ENCODE data around the gene CFDP1.

Gene CFDP1

GRCh38 chr16:75263963-75264445, 169.3 kb downstream of the CFDP1 start:
- H3K4me3 ChIP-seq (replicated peaks; ENCODE audit: insufficient read depth, low read length): no peak overlapping the region
- TF ChIP-seq GABPA (IDR thresholded peaks at IDR 0.05; ENCODE audit: low read depth) (no peak), POLR2AphosphoS5 (IDR thresholded peaks at IDR 0.05; ENCODE audit: low read depth) (no peak), CTCF (IDR thresholded peaks at IDR 0.05; ENCODE audit: insufficient read depth, low read length) (no peak), SPI1 (IDR thresholded peaks at IDR 0.05; ENCODE audit: borderline replicate concordance, low read depth) (no peak), REST (IDR thresholded peaks at IDR 0.05; ENCODE audit: insufficient replicate concordance, low read depth) (no peak)
- peaks cover 54% of the 10 kb centered on the region for H3K27me3 ChIP-seq (ENCODE audit: insufficient read depth, poor library complexity, severe bottlenecking)
- no peak overlapping the region for H3K27ac ChIP-seq (replicated peaks)
- DNase-seq (ENCODE audit: low read depth in 1 of 2, low spot score in 1 of 2): no peak

- no peak for TF ChIP-seq CTCF (IDR thresholded peaks at IDR 0.05; ENCODE audit: insufficient read depth, low read length)
- DNase-seq (ENCODE audit: low read depth in 1 of 2, low spot score in 1 of 2): no peak
- Histone ChIP-seq H3K4me3 (replicated peaks; ENCODE audit: insufficient read depth, low read length) (no peak overlapping the region), H3K27me3 (ENCODE audit: insufficient read depth, poor library complexity, severe bottlenecking) (peaks cover 58% of the 10 kb centered on the region), H3K27ac (replicated peaks) (no peak overlapping the region)
Measured at GRCh38 chr16:75263291-75263962, 169.9 kb downstream of the CFDP1 start.

- TF ChIP-seq SPI1 (IDR thresholded peaks at IDR 0.05; ENCODE audit: borderline replicate concordance, low read depth): no peak
- no peak for TF ChIP-seq CTCF (IDR thresholded peaks at IDR 0.05; ENCODE audit: insufficient read depth, low read length)
- TF ChIP-seq POLR2AphosphoS5 (IDR thresholded peaks at IDR 0.05; ENCODE audit: low read depth): no peak
- no peak for TF ChIP-seq GABPA (IDR thresholded peaks at IDR 0.05; ENCODE audit: low read depth)
- TF ChIP-seq REST (IDR thresholded peaks at IDR 0.05; ENCODE audit: insufficient replicate concordance, low read depth): no peak
- Histone ChIP-seq H3K27me3 (ENCODE audit: insufficient read depth, poor library complexity, severe bottlenecking) (peaks cover 55% of the 10 kb centered on the region), H3K27ac (replicated peaks) (no peak overlapping the region), H3K4me3 (replicated peaks; ENCODE audit: insufficient read depth, low read length) (no peak overlapping the region)
- DNase-seq (ENCODE audit: low read depth in 1 of 2, low spot score in 1 of 2): no peak
Measured at GRCh38 chr16:75262800-75263127, 170.5 kb downstream of the CFDP1 start.
